HG02798 (cell line): Measurements from ENCODE around the gene MMRN2.
"Not testable (repeated sequence)": the region's sequence is repeated elsewhere in the genome, so short reads cannot be mapped to it uniquely, and the experiment has no call there.

Experiments used
- ATAC-seq: cut with Tn5 transposase; IDR thresholded peaks from one replicate; pipeline ENCODE4 v1.9.1; 2021; ENCODE audit warnings: mild to moderate bottlenecking; ENCODE audit not compliant: unreplicated experiment, poor library complexity

MMRN2 gene, protein sequence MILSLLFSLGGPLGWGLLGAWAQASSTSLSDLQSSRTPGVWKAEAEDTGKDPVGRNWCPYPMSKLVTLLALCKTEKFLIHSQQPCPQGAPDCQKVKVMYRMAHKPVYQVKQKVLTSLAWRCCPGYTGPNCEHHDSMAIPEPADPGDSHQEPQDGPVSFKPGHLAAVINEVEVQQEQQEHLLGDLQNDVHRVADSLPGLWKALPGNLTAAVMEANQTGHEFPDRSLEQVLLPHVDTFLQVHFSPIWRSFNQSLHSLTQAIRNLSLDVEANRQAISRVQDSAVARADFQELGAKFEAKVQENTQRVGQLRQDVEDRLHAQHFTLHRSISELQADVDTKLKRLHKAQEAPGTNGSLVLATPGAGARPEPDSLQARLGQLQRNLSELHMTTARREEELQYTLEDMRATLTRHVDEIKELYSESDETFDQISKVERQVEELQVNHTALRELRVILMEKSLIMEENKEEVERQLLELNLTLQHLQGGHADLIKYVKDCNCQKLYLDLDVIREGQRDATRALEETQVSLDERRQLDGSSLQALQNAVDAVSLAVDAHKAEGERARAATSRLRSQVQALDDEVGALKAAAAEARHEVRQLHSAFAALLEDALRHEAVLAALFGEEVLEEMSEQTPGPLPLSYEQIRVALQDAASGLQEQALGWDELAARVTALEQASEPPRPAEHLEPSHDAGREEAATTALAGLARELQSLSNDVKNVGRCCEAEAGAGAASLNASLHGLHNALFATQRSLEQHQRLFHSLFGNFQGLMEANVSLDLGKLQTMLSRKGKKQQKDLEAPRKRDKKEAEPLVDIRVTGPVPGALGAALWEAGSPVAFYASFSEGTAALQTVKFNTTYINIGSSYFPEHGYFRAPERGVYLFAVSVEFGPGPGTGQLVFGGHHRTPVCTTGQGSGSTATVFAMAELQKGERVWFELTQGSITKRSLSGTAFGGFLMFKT

DNA sequence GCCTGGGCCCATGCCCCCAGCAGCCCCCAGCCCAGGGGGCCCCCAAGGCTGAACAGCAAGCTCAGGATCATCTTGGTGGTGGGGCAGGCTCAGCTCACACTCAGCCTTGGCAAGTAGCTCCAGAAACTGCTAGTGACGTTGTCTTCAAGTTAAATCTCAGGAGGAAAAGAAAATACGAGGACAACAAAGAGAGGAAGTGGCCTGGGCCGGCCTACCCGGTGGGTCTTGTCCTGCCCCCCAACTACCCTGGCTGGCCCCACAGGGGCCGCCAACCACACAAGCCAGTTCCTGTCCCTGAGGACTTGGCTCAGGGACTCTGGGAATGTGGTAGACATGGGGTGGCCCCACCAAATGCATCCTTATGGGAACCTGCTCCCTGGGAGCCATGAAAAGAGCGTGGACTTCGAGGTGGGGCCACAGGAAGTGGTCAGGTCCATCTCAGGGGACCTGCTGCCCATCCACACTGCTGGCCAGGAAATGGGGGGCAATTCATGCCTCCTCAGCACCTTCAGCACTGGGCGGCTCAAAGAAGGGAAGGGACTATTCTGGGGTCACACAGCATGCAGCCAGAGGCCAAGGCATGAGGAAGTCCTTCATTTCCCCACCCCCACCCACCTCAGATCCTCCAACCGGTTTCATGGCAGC is at the start of gene MMRN2:
TSS of gene MMRN2 (minus strand) at position 145 of the 645 bp plus-strand sequence. CDS start at position 71, 74 bp downstream.
- no peak for ATAC-seq

DNA sequence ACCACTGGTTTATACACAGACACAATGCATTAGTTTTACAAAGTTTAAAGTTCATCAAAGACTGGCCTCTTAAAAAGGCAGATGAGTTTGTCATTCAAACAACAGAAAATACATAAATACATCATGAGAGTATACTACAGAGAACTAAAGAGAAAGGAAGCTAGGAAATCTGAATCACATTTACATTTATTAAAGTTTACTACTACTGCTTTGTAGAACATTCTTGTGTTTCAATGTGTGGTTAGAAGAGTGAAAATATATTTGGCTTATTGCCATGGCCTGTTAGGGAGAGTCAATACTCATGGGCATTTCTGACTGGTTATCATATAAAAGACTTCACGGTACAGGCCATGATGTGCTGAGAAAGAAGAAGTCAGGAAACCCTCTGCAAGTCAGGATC is 49.7 kb upstream of the MMRN2 start:
- not testable (repeated sequence) for ATAC-seq

DNA sequence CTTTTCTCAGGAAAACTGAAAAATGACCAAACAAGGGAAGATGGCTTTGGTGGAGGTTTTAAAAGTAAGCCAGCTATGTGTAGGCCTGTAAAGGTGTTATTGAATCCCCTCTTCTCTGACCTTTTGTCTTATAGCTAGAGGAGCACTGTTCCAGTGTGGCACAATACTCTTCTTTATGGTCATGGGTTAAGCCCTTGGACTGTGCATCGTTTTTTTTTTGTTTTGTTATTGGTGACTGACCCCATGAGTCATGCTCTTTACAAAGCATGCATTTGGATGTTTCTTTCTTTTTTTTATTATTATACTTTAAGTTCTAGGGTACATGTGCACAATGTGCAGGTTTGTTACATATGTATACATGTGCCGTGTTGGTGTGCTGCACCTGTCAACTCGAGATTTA is 43.1 kb upstream of the MMRN2 start:
- no peak for ATAC-seq

DNA sequence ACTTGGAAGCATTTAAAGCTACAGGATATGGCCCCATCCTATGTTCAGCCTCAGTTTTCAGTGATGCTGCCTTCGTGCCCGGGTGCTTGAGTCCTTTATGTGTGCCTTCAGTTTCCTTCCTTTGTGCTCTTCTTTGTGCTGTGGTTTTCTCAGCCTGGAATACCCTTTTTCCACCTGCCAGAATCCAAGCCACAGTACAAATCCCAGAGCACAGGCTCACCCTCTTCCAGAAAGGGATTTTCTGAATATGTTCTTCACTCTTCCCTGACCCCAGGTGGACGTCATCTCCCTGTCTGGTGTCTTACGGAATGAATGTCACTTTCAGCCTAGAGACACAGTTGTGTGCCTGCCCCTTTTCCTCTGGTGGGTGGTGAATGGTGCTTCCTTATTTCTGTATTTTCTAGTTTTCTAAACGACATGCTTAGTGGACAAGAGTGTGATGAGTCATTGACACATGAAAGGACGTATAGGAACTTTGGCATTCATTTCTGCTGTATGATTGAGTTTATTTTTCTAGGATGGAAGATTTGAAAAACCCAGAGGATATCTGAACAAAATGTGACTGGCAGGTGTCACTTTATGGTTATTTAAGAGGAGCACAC is 42.5 kb upstream of the MMRN2 start:
- ATAC-seq, result not testable (repeated sequence)

DNA sequence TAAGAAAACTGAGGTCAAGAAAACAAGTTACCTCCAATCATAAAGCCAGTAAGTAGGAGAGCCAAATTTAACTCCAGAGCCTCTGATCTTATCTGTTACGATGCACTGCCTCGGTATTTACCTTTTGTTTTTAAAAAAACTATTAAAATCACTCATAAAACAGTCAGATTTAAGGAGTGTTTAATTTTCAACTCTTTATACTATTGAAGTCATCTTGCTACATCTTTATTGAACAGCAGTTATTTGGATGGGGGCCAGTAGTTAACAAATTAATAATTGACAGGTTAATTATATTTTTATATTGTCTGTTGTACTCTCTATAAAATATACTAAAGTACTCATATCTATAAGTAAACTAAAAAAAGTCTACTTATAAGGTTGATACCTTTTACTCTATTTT is 35.5 kb upstream of the MMRN2 start:
- ATAC-seq, result no peak

DNA sequence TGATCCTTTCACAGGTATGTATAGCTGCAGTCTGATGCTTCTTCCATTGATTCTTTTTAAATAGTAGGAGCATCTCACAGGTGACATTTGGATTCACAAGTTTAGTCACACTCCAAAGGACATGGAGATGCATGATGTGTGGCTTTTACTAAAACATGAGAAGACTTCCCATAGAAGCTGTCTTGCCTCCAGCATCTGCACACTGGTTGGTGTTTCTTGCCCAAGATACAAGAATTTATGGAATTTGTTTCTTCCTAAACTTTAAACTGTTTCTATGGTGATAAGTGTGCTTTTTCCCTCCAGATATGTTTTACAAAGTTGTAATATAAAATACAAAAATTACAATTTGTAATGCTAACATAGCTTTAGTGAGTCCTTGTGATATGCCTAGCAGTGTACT is 35.0 kb upstream of the MMRN2 start:
- no peak for ATAC-seq

DNA sequence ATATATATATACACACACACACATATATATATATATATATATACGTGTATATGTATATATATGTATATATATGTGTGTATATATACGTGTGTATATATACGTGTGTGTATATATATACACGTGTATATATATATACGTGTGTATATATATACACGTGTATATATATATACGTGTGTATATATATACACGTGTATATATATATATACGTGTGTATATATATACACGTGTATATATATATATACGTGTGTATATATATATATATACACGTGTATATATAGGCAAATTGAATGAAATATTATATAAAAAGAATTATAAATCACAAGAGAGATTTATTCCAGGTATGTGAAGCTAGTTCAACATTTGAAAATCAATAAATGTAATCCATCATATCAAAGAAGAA is 33.9 kb upstream of the MMRN2 start:
- ATAC-seq, result not testable (repeated sequence)

DNA sequence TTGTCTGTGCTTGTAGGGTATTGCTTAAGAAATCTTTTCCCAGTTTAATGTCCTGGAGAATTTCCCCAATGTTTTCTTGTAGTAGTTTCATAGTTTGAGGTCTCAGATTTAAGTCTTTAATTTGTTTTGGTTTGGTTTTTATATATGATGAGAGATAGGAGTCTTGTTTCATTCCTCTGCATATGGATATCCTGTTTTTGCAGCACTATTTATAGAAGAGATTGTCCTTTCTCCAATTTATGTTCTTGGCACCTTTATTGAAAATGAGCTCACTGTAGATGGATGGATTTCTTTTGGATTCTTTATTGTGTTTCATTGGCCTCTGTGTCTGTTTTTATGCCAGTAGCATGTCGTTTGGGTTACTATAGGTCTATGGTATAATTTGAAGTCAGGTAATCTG is 31.1 kb upstream of the MMRN2 start:
- ATAC-seq, result no peak

DNA sequence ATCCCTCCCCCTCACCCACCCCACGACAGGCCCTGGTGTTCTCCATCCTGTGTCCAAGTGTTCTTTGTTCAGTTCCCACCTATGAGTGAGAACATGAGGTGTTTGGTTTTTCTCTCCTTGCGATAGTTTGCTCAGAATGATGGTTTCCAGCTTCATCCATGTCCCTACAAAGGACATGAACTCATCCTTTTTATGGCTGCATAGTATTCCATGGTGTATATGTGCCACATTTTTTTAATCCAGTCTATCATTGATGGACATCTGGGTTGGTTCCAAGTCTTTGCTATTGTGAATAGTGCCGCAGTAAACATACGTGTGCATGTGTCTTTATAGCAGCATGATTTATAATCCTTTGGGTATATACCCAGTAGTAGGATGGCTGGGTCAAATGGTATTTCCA is 27.1 kb upstream of the MMRN2 start:
- ATAC-seq, result not testable (repeated sequence)

DNA sequence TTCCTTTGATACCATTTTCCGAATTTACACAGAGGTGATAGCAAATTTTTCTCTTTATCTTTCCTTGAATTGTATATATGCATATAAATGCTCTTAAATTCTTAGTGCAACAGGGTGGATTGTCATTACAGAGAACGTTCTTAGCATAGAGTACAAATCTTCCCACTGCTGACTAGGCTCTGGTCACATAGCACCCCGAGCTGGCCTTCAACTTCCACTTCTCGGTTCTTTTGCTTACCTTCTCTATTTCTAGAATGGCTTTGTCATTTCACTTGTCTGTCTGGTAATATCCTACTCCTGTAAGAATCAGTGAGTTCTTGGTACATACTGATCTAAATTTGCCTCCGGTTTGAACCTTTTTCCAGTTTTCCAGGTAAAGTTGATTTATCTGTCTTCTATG is 24.3 kb upstream of the MMRN2 start:
- ATAC-seq, result no peak

DNA sequence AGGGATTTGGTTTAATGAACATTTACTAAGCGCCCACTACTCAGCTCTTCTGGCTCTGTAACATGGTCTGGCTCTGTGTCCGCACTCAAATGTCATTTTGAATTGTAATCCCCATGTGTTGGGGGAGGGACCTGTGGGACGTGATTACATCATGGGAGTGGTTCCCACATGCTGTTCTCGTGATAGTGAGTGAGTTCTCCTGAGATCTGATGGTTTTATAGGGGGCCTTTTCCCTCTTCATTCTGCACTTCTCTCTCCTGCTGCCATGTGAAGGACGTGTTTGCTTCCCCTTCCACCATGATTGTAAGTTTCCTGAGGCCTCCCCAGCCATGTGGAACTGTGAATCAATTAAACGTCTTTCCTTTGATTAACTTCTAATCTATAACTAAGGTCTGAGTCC is 23.6 kb upstream of the MMRN2 start:
- not testable (repeated sequence) for ATAC-seq

DNA sequence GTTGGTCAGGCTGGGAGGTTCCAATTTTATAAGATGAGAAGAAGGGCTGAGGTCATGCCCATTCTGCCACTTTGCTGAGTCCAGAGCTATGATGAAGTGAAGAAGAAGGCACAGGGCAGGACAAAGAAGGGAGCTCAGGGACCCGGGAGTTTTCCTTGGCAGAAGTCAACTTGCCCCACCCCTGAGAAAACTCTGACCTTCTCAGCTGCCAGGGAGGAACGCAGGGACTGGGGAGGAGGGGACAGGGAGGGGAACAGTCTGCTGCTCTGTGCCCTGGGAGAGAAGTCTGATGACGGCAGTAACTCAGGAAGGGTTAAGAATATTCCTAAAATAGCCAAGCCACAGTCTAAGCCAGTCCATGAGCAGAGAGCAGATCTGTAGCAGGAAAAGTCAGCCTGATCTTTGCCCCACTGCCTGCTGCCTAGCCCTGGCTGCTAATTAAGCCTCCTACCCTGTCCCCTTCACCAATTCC is 22.6 kb upstream of the MMRN2 start:
- ATAC-seq, result no peak

DNA sequence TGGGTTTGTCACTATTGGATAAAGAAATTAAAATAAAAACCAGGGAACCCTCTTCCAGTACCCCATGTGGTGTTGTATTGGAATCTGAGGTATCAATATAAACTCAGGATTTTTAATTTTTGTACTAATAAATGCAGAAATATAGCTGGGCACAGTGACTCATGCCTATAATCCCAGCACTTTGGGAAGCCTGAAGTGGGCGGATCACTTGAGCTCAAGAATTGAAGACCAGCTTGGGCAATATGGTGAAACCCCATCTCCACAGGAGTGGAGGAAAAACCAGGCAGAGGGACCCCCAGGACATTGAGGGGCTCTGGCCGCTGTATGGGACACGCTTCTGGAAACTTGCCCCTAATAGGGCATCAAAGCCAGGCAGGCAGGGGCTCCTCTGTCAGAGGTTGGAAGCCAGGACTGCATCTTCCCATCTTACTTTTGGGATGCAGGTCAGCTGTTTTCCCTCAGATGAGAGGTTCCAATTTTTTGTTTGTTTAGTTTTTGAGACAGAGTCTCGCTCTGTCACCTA is 21.9 kb upstream of the MMRN2 start:
- no peak for ATAC-seq

DNA sequence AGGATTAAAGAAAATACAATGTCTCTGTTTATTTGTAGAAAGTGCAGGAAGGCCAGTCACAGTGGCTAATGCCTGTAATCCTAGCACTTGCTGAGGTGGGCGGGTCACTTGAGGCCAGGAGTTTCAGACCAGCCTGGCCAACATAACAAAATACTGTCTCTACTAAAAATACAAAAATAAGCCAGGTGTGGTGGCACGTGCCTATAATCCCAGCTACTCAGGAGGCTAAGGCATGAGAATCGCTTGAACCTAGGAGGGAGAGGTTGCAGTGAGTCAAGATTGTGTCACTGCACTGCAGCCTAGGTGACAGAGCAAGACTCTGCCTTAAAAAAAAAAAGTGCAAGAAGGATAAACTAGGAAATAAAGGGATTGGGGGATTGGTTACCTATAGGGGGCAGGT is 21.0 kb upstream of the MMRN2 start:
- ATAC-seq, result not testable (repeated sequence)

DNA sequence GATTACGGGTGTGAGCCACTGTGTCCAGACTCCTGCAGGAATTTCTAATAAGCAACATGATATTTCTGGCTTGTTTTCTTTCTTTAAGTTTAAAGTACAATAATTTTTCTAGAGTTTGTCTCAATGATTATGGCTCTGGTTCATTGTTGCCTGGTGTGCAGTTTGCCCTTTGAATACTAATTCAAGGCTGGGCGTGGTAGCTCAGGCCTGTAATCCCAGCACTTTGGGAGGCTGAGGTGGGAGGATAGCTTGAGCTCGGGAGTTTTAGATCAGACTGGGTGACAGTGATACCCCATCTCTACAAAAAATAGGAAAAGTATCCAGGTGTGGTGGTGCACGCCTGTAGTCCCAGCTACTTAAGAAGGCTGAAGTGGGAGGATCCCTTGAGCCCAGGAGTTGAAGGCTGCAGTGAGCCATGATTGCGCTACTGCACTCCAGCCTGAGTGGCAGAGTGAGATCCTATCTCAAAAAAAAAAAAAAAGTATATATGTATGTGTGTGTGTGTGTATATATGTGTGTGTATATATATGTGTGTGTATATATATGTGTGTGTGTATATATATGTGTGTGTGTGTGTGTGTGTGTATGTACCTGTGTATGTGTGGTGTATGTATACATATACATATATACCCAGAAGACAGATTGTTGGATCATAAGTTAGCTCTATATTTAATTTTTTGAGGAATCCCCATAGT is 19.1 kb upstream of the MMRN2 start:
- no peak for ATAC-seq

DNA sequence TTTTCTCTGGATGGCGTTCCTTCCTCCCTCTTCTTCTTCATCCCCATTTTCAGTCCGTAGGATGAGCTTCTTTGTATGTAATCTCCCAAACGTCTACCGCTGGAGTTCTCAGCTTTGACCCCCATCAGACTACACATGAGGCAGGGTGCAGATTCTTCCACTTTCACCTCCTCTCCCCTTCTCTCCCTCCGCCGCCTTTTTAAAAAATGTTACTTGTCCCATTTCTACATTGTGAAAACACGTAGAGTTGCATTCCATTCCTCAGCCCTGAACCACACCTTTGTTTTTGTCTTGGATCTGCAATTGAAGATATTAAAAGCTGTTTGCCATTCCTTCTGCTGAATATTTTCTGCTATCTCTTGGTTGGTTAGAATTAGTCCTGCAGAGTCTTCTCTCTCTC is 17.1 kb upstream of the MMRN2 start:
- no peak for ATAC-seq

DNA sequence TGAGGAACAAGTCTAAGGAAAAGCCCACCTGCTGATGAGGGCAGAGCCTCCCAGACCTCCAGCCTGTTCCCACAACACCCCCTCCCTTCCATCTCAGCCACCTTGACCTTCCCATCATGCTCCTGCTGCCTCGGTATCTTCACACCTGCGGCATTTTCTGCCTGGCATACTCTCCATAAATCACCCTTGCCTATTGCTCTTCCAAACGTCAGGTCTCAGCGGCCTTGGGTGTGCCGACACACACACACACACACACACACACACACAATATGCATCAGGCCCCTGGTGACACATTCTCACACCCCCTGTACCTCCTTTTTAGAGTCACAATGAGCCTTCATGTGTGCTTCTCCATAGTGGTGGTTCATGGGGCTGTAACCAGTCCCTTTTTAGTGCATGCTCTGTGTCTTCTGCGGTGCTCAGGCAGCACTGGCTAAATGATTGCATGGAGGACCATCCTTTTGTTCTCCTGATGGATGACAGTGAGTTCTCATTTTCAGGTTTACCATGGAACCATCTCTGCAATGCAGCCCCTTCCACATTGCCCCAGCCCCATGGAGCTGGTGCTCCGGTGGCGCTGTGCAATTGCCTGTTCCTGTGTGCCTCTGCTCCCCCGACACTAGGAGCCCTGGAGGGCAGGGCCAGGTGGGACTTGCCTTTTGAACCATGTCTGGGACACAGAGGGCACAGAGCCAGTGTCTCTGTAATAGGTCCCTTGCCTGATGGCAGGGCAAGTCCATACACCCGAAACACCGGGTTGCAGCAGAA is 15.4 kb upstream of the MMRN2 start:
- ATAC-seq, result no peak

DNA sequence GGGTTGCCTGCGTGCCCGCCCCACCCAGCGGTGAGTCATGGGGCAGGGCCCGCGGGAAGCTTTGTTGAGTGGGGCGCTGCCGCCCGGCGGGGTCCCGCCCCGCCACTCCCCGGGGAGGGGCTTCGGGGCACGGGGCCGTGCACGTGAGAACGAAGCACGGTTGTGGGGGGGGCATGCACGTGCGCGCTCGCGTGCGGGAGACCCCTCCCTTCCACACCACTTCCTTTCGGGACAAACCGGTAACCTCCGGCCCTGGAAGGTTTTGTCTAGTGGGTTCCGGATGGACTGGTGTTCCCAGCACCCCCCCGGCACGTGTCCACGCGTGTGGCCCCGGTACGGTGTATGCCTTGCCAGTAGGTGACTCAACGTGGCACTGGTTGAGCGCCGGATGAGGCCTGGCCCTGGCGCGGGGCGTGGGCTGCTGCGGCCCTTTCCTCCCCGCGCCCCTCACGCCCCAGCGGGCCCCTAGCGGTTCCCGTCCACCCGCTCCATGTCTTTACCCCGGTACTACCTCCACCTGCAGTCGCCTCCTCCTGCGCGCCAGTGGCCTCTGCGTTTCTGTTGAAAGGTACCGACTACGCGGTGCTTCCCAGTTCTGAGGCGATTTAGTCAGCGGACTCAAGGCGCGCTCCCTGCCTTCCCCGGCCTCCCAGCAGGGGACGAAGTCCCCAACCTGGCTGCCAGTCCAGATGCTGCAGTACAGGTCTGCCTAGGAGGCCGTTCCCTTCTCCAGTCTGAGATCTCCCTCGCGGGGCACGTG is 14.0 kb upstream of the MMRN2 start:
- ATAC-seq, result peak; percentile 88
